Activated CD4-positive, alpha-beta T cell treated with anti-CD3 and anti-CD28 coated beads, Interleukin-2, amount 50 U/mL, for 48 hours (primary cell): Measurements from ENCODE around the gene GSG1L.

Experiments
- DNase-seq, 2 experiments: peaks; one replicate each; pipeline ENCODE4 v3.0.0-alpha.2; 2020

GSG1L gene

GRCh38 chr16:27806388-27806787, 257.1 kb downstream of the GSG1L start:
- DNase-seq, result no peak

DNA sequence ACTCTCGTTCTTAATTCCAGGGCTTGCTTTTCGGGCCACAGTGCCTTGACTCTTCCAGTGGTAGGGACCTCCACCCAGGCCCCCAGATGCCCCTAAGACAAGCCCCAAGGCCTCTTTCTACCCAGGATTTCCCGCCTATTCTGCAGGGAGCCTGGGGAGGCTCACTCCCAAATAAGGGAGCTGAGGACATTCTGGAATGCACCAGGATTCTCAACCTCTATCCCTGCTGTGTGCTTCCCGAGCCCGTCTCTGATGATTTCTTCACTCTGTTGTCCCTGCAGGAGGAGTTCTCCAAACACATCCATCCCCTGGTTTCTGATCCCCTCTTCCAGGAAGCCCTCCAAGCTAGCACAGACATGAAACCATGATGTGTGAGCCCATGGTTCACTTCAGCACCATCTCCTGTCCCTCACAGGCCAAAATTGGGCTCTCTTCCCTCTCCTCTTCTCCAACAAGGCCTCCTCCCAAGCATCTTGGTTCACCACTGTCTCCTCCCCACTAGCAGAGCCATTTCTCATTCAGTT, 257.6 kb downstream of the GSG1L start:
- no peak for DNase-seq

DNA sequence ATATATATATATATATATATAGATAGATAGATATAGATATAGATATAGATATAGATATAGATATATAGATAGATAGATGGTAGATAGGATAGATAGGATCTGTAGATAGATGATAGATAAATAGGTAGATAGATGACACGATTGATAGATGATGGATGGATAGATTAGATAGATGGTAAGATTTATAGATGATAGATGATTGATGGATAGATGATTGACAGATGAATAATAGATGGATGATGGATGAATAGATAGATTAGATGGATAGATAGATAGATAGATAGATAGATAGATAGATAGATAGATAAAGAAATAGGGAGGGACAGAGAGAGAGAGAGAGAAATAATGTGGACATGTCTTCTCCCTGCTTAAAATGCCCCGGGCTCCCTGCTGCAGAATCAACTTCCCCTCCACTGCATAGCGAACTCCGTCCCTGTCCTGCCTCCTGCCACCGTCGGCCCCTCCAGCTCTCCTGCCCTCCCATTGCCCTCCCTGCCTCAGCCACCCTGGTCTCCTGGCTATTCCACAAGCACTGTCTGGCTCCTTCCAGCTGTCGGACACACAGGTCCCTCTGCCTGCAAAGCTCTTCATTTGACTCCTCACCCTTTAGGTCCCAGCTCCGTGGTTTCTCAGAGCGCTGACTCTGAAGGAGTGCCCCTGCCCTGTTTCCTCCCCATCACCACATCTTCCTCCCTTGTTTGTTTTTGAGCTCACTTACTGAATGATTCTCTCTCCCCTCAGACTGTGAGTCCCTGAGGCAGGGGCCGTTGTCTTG, 259.6 kb downstream of the GSG1L start:
- no peak for DNase-seq

GRCh38 chr16:27802664-27803439, 260.7 kb downstream of the GSG1L start:
- DNase-seq, result no peak

DNA sequence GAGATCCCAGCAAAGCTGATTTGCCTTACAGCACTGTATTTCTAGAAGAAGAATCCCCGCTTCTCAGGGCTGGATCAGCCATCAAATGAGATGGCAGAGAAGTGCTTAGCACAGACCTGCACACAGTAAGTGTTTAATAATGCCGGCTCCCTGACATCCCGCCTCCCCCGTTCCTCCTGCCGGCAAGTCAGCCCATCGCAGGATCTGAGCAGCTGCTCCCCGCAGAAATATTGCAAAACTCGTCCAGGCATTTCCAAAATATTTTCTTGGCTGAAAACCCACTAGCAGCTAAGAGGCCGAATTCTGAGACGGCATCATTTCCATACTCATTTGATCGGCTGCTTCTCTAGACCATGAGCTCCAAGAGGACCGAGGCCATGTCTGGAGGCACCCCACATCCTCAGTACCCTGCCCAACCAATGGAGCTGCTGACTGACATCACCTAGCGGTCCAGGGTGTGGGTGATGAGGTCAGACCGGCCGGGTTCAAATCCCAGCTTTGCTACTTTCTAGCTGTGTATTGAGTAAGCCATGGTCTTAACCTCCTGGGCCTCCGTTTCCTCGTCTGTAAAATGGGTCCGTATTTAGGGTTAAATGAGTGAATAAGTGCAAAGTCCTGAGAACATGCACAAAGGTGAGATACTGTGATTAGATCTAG, 262.1 kb downstream of the GSG1L start:
- no peak for DNase-seq

- DNase-seq, result no peak
Measured at GRCh38 chr16:27800817-27801216, 262.7 kb downstream of the GSG1L start.

- DNase-seq, result no peak
Measured at GRCh38 chr16:27799896-27800295, 263.6 kb downstream of the GSG1L start.

DNA sequence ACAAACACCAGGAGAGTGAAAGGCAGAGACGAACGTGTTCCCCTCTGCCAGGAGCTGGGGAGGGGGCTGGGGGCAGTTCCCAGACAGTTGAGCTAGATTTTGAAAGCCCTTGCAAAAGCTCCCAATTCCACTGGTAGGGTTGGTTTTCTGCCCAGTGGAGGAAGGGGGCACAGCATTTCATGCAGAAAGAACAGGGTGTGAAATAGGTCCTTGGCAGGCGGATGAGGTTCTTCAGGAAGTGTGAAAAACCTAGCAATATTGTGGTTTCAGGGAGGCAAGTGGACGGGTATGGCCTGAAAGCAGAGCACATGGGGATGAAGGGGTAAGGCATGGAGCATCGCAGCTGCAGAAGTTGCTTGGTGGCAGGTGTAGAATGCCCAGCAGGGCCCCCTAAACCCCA, 265.3 kb downstream of the GSG1L start:
- no peak for DNase-seq

GRCh38 chr16:27795992-27796614, 267.4 kb downstream of the GSG1L start:
- DNase-seq, result peak; percentile 36 to 46

DNA sequence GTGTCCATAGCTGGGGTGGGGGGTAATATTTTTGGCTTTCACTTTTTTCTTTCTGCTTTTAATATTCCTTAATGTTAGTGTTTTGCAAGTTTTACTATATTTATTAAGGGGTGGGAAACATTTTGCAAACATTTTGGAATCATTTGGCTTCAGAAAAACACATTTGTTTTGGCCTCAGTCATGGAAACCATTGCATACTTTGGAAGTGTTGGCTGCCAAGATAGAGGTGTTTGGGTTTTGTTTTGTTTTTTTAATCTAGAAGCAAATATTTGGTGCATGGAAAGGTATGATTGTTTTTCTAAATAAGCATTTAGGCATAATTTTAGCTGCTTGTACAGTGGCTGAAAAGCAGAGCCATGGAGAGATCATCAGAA, 270.3 kb downstream of the GSG1L start:
- DNase-seq, result no peak

DNA sequence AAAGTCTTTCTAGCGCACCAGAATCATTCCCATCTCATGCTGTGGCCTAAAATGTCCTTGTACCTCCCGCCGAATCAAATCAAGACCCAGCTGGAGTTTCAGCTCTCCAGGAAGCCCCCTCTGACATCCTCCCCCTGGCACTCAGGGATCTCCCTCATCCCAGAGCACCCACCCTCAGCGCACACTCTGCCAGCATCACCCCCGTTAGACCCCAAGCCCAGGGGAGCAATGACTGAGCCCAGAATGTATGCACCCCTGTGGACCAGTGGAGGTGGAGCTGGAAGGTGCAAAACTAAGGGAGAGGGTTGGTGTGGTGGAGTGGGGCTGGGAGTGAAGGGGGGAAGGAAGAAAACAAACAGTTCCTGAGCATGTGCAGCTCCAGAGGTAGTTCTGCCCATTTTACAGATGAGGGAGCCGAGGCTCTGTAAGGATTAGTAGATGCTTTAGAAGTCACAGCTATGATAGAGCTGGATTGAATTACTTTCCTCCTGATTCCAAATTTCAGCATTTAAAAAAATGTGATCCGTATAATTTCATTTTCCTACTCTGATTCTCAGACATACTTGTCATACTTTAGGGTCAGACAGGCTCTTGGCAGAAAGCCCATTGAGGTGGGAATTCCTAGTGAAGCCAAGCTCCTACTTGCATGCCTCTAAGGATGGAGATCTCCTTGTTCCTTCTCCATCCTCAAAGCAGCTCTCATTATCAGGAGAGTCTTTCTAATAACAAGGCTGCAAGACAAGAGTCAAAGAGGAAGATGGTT, 270.8 kb downstream of the GSG1L start:
- no peak for DNase-seq

- DNase-seq, result no peak
Measured at GRCh38 chr16:27791404-27791719, 272.2 kb downstream of the GSG1L start.

GRCh38 chr16:27790546-27791403, 272.7 kb downstream of the GSG1L start:
- no peak for DNase-seq

DNA sequence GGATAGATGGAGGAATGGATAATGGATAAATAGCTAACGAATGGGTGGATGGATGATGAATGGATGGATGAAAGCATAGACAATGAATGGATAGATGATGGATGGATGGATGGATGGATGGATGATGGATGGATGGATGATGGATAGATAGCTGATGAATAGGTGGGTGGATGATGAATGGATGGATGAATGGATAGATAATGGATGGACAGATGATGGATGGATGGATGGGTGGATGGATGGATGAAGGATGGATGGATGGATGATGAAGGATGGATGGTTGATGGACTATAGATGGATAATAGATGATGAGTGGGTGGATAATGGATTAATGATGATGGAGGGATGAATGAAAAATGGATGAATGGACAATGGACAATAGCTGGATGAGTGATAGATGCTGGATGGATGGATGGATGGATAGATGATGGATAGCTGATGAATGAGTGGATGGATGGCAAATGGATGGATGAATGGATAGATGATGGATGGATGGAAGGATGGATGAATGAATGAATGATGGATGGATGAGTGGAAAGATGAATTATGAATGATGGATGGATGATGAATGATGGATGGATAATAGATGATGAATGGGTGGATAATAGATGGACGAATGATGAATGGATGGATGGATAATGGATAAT, 273.8 kb downstream of the GSG1L start:
- DNase-seq, result no peak

GRCh38 chr16:27789150-27789549, 274.4 kb downstream of the GSG1L start:
- DNase-seq, result no peak

DNA sequence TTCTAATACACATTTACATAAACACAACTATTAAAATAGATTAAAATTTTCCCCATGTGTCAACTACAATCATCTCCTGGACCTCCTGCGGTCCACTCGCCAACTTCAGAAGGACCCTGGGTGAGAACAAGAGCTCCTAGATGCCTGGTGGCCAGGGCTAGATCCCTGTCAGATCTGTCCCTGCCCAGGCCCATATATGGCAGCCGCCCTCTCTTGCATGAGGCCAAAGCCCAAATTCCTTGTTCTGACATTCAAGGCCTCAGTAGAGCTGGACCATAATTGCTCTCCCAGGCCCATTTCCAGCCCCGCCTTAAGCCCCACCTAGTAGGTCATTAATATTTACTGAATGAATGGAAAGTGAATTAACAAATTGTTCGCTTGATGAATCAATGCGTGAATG, 275.8 kb downstream of the GSG1L start:
- no peak for DNase-seq

- no peak for DNase-seq
Measured at GRCh38 chr16:27786923-27787625, 276.4 kb downstream of the GSG1L start.

DNA sequence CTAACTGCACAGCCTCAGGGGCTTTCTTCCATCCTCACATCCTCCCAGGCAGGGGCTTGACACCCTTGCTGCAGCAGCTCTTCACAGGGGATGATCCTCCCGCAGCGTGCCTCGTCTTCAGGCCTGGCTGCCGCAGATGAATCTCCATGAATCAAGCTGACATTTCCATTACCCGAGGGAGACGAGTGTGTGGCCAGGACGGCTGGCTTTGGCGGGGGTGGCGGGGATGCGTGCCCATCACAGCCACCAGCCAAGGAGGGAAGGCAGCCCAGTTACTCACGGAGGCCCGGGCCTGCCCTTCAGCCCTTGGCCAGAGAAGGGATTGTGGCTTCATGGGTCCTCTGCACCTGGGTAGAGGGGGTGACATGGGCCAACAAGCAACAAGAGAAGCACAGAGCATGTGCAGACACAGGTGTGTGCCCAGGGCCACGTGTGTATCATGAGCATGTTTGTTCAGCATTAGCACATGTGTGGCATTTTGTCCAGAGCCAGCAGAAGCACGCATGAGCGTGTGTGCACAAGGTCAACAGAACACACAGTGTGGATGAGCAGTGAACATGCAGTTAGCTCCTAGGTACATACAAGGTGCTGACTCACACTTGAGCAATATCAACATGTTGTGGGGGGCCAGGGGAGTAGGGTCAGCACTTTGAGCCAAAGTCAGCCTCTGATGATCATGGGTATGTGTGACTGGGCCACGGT, 277.1 kb downstream of the GSG1L start:
- no peak for DNase-seq

DNA sequence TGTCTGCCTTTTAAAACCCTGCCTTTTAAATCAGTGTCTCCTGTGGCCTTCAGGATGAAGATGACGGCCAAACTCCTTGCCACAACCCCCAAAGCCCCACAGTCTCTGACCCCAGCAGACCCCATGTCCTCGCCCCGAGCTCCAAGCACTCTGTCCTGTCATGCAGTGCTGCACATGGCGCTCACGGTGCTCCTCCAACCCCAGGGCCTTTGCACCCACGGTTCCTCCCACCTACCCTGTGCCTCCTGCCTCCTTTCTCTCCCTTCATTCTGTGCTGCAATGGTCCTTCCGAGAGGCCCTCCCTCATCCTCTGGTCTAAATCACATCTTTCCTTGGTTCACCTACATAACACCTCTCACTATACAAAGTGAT, 278.2 kb downstream of the GSG1L start:
- no peak for DNase-seq
